ENCODE results near the gene ACAD10.

- TF ChIP-seq CTCF (IDR thresholded peaks at IDR 0.05) (no peak), POLR2AphosphoS5 (IDR thresholded peaks at IDR 0.05; ENCODE audit: low read depth, low read length) (no peak)
Observed at GRCh38 chr12:111761706-111762105, 75.9 kb downstream of the ACAD10 start.
